Endodermal cell (in vitro differentiated cells): ENCODE data around the gene ZP1. TPM values are rescaled to one million over a fixed set of nuclear protein-coding genes. Genes with fewer than 3 reads are reported as not detected.

Experiments used
- DNase-seq: peaks from one replicate; pipeline ENCODE4 v3.0.0-alpha.2; 2017
- H3K27ac ChIP-seq: 2 replicates; pipeline ENCODE4 v1.5.1; 2013; ENCODE audit warnings: mild to moderate bottlenecking, low read depth, low read length, moderate library complexity
- H3K27me3 ChIP-seq: 2 replicates; pipeline ENCODE4 v1.6.1; 2013; ENCODE audit warnings: mild to moderate bottlenecking, low read length, moderate library complexity; ENCODE audit not compliant: insufficient read depth, control insufficient read depth, poor library complexity, severe bottlenecking
- H3K36me3 ChIP-seq: 2 replicates; pipeline ENCODE4 v1.7.0; 2013; ENCODE audit warnings: mild to moderate bottlenecking, low read length, moderate library complexity; ENCODE audit not compliant: control insufficient read depth, insufficient read depth
- H3K4me1 ChIP-seq: one replicate; pipeline ENCODE4 v1.7.0; 2013; ENCODE audit warnings: low read length; ENCODE audit not compliant: control insufficient read depth, insufficient read depth
- H3K4me3 ChIP-seq: 2 replicates; pipeline ENCODE4 v1.5.1; 2013; ENCODE audit warnings: mild to moderate bottlenecking, low read length, moderate library complexity
- H3K9ac ChIP-seq: 2 replicates; pipeline ENCODE4 v1.6.1; 2013; ENCODE audit warnings: mild to moderate bottlenecking, low read length, moderate library complexity; ENCODE audit not compliant: poor library complexity, severe bottlenecking; ENCODE audit errors: extremely low read depth
- H3K9me3 ChIP-seq: 2 replicates; pipeline ENCODE4 v1.6.1; 2013; ENCODE audit warnings: mild to moderate bottlenecking, low read length, moderate library complexity; ENCODE audit not compliant: control insufficient read depth
- H3K27ac Mint-ChIP-seq: 2 replicates; pipeline ENCODE4 v1.8.0; 2020; ENCODE audit warnings: mixed read lengths
- H3K27me3 Mint-ChIP-seq: 2 replicates; pipeline ENCODE4 v1.8.0; 2021; ENCODE audit warnings: mild to moderate bottlenecking, mixed read lengths; ENCODE audit not compliant: insufficient read depth
- H3K36me3 Mint-ChIP-seq: 2 replicates; pipeline ENCODE4 v1.8.0; 2020; ENCODE audit warnings: low read depth, mixed read lengths
- H3K4me1 Mint-ChIP-seq: 2 replicates; pipeline ENCODE4 v1.8.0; 2020; ENCODE audit warnings: mixed read lengths
- H3K4me3 Mint-ChIP-seq: 2 replicates; pipeline ENCODE4 v1.8.0; 2020; ENCODE audit warnings: mild to moderate bottlenecking, moderate library complexity, mixed read lengths
- H3K9me3 Mint-ChIP-seq: 2 replicates; pipeline ENCODE4 v1.8.0; 2020; ENCODE audit warnings: mild to moderate bottlenecking, mixed read lengths
- CTCF ChIP-seq: fragments of 200-600 bp; sonication (generic); conservative IDR thresholded peaks from 2 replicates; pipeline ENCODE4 v1.5.0; 2021; ENCODE audit warnings: antibody characterized with exemption, mild to moderate bottlenecking
- WGBS, 2 experiments: methylation state at CpG; one replicate each; pipeline versions ENCODE4 v1.1.5 to v1.1.7; 2013; ENCODE audit warnings: missing lambda C conversion rate in 2 of 2, mixed read lengths in 1 of 2; ENCODE audit not compliant: insufficient coverage in 1 of 2, insufficient read length in 1 of 2; 5-methylcytosine and 5-hydroxymethylcytosine counted together
- total RNA-seq, 2 donors: library from RNA; stranded (reverse); fragmentation: NEBNext Ultra II Directional in 1 of 2; extraction: Animal tissue kit (Norgen Biotek cat#: 25700) in 1 of 2; gene quantifications; 2 replicates in 1 of 2; 3 replicates in 1 of 2; pipeline ENCODE4 v1.2.1, GENCODE V29; 2021

ZP1 gene
- total RNA-seq, 2 donors from 2014 or later: not detected

GRCh38 chr11:60916669-60917206 is 49.4 kb downstream of the ZP1 start:
- H3K4me3 ChIP-seq: no peak overlapping the region
- H3K27me3 ChIP-seq: no peaks in the 10 kb centered on the region
- no peak for DNase-seq
- WGBS, 2 experiments: 80 to 89% methylated on average over 3 of the region's 3 CpGs
- no peak overlapping the region for H3K9ac ChIP-seq
- Mint-ChIP-seq H3K4me1 (peaks cover 45% of the 10 kb centered on the region), H3K27ac (no peak overlapping the region), H3K9me3 (no peaks in the 10 kb centered on the region), H3K27me3 (peaks cover 9% of the 10 kb centered on the region), H3K36me3 (peaks cover 26% of the 10 kb centered on the region), H3K4me3 (no peak overlapping the region)
- no peak for TF ChIP-seq CTCF
- no peak overlapping the region for H3K27ac ChIP-seq
- H3K4me1 ChIP-seq: peaks cover 12% of the 10 kb centered on the region
- H3K36me3 ChIP-seq: peaks cover 25% of the 10 kb centered on the region
- no peaks in the 10 kb centered on the region for H3K9me3 ChIP-seq

DNA sequence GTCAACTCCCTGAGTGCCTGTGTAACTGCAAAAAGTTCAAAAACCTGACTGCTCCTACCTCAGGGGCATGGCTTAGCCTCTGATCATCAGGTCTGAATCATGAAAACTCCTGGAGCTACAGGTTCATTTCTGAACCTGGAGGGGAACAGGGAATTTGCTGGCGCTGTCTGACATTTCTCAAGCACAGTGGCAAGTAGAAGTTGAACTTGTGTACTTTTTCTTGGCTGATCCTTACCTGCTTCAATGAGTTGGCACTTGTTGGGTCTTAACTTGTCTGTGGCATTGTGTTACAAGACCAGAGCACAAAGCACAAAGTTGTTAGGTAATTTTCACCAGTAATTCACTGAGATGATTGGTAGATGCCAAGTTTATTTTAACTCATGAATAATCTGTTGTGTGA is 49.9 kb downstream of the ZP1 start:
- Histone ChIP-seq H3K27me3 (no peaks in the 10 kb centered on the region), H3K4me3 (no peak overlapping the region), H3K4me1 (peaks cover 12% of the 10 kb centered on the region), H3K36me3 (peaks cover 30% of the 10 kb centered on the region), H3K9ac (no peak overlapping the region), H3K9me3 (no peaks in the 10 kb centered on the region), H3K27ac (no peak overlapping the region)
- TF ChIP-seq CTCF: no peak
- peaks cover 30% of the 10 kb centered on the region for H3K36me3 Mint-ChIP-seq
- H3K27me3 Mint-ChIP-seq: peaks cover 5% of the 10 kb centered on the region
- DNase-seq: no peak
- 89 to 90% methylated on average over 1 of the region's 1 CpG for WGBS, 2 experiments
- no peak overlapping the region for H3K4me3 Mint-ChIP-seq
- H3K9me3 Mint-ChIP-seq: no peaks in the 10 kb centered on the region
- no peak overlapping the region for H3K27ac Mint-ChIP-seq
- peaks cover 43% of the 10 kb centered on the region for H3K4me1 Mint-ChIP-seq

DNA sequence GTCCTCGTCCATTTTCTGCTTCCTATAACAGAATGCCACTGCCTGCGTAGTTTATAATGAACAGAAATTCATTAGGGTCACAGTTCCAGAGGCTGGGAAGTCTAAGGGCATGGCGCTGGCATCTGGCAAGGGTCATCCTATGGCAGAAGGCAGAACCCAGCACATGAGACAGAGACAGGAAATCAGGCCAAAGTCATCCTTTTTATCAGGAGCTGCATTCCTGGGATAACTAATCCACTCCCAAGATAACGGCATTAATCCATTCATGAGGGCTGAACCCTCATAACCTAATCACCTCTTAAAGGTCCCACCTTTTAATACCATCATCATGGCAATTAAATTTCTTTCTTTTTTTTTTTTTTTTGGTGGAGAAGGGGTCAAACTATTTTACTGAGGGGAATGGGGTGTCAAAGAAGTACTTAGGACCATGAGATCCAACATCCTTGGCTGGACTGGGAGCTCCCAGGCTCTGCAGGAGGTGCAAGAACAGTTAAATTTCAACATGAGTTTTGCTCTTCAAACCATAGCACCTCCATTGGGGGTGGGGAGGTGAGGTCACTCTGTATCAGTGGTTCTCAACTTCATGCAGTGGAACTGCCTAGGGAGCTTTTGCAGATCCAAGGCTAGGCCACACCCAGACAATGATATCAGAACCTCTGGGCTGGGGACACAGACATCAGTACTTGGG is 51.1 kb downstream of the ZP1 start:
- Histone ChIP-seq H3K4me3 (peak overlapping the region; percentile 11), H3K27me3 (no peaks in the 10 kb centered on the region), H3K36me3 (peaks cover 33% of the 10 kb centered on the region), H3K27ac (no peak overlapping the region), H3K9me3 (no peaks in the 10 kb centered on the region), H3K4me1 (peaks cover 13% of the 10 kb centered on the region), H3K9ac (no peak overlapping the region)
- no peak for TF ChIP-seq CTCF
- no peaks in the 10 kb centered on the region for H3K9me3 Mint-ChIP-seq
- peaks cover 34% of the 10 kb centered on the region for H3K36me3 Mint-ChIP-seq
- peaks cover 43% of the 10 kb centered on the region for H3K4me1 Mint-ChIP-seq
- H3K4me3 Mint-ChIP-seq: no peak overlapping the region
- peak overlapping the region; percentile 78 for H3K27ac Mint-ChIP-seq
- peak; percentile 71 for DNase-seq
- peaks cover 5% of the 10 kb centered on the region for H3K27me3 Mint-ChIP-seq
- 77 to 90% methylated on average over 4 of the region's 4 CpGs for WGBS, 2 experiments
